GM21515 (cell line): ENCODE results near the gene UTRN.

Source experiments
- ATAC-seq: cut with Tn5 transposase; IDR thresholded peaks from one replicate; pipeline ENCODE4 v1.9.1; 2021; ENCODE audit not compliant: unreplicated experiment

UTRN gene

DNA sequence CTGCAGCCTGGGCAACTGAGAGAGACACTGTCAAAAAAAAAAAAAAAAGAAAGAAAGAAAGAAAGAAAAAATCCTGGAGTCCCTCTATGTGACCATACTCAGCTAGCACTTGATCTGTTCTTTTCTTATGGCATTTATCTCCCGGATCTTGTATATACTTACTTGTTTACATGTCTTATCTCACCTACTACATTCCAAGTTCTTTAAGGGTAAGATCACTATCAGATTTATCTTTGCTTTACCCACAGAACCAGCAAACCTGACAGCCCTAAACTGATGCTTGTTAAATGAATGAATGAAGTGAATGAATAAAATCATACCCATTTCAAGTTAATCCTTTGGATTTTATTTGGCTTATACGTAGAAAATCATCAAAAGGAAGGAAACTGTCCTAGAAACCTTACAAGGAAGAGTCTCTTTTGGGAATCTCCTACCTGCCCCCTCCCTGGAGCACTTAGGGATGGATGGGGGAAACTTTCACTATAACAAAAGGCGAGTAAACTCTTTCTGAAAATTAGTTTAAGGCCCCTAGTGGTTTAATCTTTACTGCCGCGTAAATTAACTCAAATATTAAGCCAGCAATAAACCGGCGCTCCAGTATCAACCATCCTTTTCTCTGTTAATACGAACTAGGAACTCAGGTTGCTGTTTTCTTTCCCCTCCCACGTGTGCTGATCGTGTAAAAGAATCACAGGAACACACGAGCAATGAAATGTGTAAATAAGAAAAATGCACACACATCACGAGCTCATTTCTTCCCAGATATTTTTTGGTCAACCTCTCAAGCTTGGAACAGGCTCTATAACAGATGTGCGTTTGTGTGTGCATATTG, 1.3 kb upstream of the UTRN start:
- ATAC-seq = no peak

DNA sequence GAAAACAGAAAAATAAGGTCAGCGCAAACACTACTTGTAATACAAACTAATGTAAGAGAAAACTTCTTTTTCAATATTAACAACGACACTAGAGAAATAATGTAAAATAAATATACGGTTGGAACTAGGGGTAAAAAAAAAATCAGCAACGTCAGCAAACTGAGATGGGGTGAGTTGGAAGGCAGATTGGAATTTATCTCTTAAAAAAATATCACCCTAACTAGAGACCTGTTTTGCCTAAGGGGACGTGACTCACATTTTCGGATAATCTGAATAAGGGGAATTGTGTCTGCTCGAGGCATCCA, 705 bp upstream of the UTRN start:
- no peak for ATAC-seq

GRCh38 chr6:144285548-144285797, 338 bp downstream of the UTRN start:
- ATAC-seq = peak; percentile 23

- ATAC-seq = peak; percentile 29
Measured at GRCh38 chr6:144285798-144286502, 815 bp downstream of the UTRN start.

DNA sequence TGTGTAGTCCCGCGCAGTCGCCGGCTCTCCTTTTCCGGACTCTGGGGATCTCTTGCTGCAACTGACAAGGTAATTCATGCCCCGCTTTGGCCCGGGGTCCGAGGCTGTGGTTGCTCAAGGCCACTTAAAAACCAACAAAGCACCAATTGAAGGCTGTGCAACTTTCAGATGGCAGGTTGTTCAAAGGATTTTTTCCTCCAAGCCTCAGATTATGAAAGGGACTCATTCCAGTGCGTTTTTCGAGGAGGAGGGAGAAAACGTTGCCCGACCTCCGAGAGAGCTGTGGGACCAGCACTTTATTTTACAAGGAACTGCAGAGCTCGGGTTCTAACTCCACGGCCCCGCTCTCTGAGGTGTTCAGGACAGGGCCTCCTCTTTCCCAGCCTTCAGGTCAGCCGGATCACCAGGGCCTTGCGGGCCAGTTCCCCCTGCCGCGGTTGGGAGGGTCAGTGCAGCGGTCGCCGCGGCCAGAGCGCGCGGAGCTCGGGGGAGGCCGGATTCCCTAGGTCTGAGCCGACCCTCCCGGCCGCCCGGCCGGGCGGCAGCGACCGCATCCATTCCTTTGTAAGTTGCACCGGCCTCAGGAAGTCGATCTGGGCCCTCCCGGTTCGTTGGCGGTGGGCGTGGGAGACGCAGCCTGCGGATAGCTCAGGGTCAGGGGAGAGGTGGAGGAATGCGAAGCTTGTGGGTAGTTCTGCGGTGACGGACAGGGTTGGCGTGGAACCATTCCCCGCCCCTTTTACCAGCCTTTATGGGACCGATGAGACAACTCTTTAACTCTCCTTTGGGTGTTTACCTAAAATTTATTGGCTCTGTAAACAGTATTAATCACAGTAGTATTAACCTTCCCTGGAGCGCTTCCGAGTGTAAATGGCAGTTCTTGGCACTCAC, 1.6 kb downstream of the UTRN start:
- no peak for ATAC-seq

- no peak for ATAC-seq
Measured at GRCh38 chr6:144289006-144289405, 3.9 kb downstream of the UTRN start.

DNA sequence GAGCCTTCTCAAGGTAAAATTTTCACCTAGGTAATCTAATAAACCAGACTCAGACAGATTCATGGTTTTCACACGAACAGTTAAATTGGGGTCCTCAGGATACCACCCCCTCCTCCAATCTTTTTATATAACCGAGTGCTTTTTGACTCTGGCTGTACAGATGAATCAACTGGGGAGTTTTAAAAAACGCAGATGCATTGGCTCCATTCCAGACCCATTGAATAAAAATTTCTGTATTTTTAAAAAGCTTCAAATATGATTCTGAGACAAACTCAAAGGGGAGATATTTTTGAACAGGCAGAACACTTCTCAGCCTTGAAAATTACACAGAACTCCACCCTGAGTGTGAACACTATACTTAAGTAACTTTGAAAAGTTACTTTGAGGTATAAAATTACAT, 7.2 kb downstream of the UTRN start:
- no peak for ATAC-seq

- ATAC-seq = no peak
Measured at GRCh38 chr6:144294016-144294415, 8.9 kb downstream of the UTRN start.

GRCh38 chr6:144295211-144295610, 10.1 kb downstream of the UTRN start:
- no peak for ATAC-seq

DNA sequence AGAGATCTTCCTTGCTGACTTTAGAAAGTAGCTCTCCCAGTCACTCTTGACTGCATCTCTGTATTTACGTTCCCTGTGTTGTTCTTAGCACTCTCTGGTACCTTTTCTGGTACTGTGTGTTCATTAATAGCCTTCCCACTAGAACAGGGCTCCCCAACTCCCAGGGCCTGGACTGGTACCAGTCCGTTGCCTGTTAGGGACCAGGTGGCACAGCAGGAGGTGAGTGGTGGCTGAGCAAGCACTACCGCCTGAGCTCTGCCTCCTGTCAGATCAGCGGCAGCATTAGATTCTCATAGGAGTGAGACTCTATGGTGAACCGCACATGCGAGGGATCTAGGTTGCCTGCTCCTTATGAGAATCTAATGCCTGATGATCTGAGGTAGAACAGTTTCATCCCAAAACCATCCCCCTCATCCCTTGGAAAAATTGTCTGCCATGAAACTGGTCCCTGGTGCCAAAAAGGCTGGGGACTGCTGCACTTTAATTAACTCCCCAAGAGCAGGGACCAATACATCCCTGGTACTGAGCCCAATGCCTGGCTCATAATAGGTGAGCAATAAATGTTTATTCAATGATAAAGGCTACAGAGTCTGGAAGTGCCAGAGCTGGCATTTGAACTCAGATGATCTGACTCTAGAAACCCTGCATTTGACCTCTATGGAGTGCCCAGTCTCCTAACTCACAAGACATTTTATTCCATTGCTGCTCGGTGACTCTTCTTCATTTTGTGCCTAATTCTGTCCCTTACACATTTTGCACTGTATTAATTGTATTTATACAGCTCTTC, 11.0 kb downstream of the UTRN start:
- ATAC-seq = no peak

GRCh38 chr6:144296973-144297372, 11.8 kb downstream of the UTRN start:
- ATAC-seq = no peak

- no peak for ATAC-seq
Measured at GRCh38 chr6:144297511-144298100, 12.5 kb downstream of the UTRN start.

DNA sequence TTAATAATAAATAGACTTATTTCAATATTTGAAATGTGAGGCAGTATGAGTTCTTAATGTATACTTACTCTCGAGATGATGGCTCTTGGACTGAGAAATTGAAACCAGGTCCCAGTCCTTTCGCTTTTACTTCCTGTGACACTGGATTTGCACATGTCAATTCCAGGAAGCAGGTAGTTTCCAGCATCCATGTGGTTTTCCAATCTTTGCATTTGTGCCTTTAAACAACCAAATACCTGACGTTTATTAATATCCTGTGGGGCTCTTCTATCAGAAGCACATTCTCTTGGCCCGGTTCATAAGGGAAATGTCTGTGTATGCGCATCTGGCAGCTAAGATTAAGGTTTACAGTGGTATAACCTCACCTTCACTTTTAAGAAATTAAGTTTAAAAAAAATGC, 13.1 kb downstream of the UTRN start:
- no peak for ATAC-seq

DNA sequence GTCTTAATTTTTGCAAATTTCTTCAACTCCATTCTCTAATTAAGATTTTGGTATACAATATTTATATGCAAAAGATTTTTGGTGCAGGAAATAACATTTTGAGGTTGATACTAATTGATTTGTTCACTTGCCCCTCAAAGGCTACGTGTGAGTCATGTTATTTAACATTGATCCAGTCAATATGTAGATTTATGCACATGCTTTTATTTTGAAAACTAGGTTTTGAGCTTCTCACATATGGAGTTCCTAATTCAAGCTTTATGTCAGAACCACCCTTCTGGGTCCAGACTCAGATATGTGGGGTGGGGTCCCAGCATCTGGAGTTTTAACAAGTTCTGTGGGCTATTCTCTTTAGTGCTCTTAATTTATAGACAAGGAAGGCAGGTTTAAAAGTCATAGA, 13.8 kb downstream of the UTRN start:
- ATAC-seq = no peak

DNA sequence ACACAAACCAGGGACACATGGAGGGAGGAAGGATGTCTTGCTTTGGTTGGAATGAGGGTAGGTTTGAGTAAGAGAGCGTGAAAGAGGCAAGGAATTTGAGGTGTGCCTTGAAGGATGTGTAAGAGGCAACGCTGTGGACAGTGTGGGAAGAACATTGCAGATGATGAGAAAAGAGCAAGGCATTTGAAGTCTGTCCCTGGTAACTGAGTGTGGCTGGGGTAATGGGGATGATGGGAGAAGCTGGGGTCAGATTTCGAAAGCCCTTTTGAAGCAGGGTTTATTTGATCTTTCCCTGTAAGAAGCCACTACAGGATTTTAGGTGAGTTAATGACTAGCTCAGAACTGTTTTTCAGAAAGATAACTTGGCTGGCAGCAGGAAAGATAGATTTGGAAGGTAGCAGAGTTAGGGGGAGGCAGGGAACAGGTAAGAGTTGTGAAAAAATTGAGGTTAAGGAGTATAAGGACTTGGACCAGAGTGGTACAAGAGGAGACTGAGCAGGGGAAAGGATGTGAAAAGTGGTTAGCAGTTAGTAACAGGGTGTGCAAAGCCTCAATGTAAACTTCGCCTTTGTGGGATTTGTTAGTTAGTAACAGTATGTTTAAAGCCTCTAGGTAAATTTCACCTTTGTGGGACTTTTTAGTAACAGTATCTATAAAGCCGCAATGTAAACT, 17.7 kb downstream of the UTRN start:
- no peak for ATAC-seq

DNA sequence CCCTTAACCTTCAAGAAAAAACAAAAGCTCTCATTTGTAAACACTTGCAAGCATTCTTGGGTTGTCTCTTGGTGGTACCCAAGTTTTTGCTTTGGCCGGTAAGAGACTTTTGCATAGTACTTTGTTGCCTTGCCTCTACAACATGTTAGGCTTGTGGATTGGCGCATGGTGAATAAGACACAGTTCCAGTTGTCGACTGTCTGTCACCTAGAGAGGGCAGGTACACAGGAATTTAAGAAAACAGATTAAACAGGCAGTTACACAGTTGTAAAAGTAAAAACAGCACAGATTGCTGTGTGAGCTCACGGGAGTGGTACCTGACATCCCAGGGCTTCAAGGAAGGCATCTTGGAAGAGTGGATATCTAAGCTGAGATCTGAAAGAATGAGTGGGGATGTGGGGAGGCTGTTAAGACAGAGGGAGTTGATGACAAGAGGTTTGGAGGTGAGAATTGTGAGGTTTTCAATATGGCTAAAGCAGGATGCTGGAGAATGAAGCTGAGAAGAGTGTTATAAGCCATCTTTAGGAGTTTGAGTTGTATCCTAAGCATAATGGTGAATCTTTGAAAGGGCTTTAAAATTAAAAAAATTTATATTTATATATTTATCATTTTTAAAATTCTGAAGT, 19.2 kb downstream of the UTRN start:
- ATAC-seq = no peak

DNA sequence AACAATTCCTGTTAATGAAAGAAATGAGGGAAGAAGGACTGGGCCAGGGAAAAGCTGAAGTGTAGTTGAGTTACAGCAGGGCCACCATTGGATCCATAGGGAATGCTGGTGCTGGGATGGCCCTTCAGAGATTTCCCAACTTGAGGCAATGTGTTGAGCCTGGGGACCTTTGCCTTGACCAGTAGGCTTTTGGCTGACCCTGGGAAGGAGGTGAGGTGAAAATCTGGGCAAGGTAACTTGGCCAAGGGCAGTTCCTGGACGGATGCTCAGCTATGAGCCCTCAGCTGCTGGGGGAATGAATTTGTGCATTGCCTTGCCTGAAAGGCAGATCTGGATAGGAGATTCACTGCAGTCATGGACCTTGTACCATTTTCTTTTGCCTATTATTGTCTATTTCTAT, 20.4 kb downstream of the UTRN start:
- ATAC-seq = peak; percentile 35

DNA sequence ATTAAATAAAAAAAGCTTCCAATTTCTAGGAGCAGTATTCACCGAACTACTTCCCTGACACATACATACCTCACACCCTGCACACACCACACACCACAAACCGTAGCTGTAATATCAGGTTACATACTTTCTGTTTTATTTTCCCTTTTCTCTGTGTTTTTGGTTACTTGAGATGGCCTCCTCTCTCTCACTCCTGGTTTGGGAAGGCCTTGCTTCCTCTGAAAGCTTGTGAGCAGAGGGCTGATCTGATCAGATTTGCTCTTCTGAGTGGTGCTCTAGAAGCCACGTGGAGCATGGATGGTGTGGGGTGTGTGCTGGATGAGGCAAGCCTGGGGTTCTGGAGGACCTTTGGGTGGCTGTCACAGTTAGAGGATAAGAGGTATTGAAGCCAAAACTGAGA, 20.9 kb downstream of the UTRN start:
- peak; percentile 95 for ATAC-seq

DNA sequence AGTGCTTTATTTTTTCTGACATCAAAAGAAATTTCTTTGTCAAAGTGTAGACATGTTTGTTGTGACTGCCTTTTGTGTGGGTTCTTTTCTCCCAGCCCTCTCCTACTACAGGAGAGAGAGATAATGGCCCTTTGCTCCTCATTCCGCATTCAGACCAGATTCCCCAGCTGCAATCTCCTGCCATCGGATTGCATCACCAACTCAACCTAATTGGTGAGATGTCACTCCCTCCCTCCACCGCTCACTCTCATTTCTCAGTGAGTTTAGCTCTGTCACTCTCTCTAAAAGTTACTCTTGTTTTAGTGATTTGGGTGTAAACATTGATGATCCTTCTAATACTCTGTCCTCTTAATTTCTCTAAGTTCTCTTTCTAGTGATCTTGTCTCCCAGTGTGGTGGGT, 22.7 kb downstream of the UTRN start:
- ATAC-seq = no peak

DNA sequence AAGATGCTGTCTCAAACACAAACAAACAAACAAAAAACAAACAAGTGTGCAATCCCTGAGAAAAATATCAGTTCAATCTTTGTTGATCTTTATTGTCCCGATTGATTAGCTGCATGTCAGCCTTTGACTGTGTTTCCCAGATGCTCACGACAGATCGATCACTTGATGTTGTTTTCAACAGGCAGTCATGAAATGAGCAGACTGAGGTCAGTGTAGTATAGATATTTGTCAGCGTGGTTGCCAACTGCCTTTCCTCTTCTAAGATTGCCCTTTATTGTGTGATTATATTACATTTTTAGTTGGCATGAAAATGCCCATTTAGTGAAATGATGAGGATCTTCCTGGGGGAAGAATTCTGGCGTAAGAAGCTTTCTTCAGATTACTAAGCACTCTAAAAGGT, 25.6 kb downstream of the UTRN start:
- ATAC-seq = no peak
